ENCODE results near the gene TBC1D2. TPM values are rescaled to one million over a fixed set of nuclear protein-coding genes. Genes with fewer than 3 reads are reported as not detected.

Gene TBC1D2
- total and polyA plus RNA-seq, 2 of the 13 experiments (the other 11 are each of a cell fraction or from before 2014, with no cell fraction given), result 2.0 to 2.8 TPM

DNA sequence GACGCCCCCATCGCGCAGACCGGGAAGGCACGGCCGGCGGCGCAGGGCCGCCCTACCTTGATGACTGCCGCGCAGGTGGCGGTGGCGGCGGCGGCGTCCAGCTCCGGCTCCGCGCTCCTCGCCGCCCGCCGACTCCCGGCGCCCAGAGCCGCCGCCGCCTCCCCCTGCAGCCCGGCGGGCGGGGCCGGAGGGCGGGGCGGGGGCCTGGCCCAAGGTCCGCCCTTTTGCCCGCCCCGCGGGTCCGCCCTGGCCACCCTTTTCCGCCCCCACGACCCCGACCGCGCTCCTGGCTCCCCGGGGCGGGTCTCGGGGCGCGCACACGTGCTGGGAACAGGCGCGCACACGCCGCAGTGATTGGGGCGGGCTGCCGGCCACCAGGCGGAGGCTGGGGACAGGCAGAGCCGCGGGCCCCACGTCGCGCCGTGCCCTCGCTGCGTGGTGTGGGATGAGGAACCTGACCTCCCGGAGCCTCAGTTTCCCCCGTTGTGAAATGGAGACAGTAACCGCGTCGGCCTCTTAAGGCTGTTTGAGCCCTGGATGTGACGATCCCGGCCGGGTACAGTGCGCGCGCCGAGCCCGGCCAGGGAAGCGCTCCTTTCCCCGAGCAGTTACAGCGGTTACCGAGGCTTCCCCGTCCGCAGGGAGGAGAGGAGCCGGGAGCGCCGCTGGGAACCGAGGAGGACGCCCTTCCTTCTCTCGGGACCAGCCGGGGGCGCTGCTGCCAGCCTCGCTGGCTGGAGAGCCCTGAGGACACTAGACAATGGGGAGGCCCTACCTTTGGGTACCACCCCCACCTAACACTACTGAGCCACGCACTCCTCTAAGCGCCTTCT is 62.7 kb downstream of the TBC1D2 start, which contains the start of gene CORO2A (continued):
- TF ChIP-seq, protein P1, sequence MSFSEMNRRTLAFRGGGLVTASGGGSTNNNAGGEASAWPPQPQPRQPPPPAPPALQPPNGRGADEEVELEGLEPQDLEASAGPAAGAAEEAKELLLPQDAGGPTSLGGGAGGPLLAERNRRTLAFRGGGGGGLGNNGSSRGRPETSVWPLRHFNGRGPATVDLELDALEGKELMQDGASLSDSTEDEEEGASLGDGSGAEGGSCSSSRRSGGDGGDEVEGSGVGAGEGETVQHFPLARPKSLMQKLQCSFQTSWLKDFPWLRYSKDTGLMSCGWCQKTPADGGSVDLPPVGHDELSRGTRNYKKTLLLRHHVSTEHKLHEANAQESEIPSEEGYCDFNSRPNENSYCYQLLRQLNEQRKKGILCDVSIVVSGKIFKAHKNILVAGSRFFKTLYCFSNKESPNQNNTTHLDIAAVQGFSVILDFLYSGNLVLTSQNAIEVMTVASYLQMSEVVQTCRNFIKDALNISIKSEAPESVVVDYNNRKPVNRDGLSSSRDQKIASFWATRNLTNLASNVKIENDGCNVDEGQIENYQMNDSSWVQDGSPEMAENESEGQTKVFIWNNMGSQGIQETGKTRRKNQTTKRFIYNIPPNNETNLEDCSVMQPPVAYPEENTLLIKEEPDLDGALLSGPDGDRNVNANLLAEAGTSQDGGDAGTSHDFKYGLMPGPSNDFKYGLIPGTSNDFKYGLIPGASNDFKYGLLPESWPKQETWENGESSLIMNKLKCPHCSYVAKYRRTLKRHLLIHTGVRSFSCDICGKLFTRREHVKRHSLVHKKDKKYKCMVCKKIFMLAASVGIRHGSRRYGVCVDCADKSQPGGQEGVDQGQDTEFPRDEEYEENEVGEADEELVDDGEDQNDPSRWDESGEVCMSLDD (CRISPR knock-in tag; IDR thresholded peaks at IDR 0.05; ENCODE audit: borderline replicate concordance), result 0 out of 2 replicates have a peak, but pooled peaks have one; percentile 41
- TF ChIP-seq, protein P2, sequence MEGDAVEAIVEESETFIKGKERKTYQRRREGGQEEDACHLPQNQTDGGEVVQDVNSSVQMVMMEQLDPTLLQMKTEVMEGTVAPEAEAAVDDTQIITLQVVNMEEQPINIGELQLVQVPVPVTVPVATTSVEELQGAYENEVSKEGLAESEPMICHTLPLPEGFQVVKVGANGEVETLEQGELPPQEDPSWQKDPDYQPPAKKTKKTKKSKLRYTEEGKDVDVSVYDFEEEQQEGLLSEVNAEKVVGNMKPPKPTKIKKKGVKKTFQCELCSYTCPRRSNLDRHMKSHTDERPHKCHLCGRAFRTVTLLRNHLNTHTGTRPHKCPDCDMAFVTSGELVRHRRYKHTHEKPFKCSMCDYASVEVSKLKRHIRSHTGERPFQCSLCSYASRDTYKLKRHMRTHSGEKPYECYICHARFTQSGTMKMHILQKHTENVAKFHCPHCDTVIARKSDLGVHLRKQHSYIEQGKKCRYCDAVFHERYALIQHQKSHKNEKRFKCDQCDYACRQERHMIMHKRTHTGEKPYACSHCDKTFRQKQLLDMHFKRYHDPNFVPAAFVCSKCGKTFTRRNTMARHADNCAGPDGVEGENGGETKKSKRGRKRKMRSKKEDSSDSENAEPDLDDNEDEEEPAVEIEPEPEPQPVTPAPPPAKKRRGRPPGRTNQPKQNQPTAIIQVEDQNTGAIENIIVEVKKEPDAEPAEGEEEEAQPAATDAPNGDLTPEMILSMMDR (CRISPR knock-in tag; IDR thresholded peaks at IDR 0.05), result peak; percentile 88
- TF ChIP-seq CCDC6 (CRISPR knock-in tag; IDR thresholded peaks at IDR 0.05), result peak; percentile 73
- TF ChIP-seq SP4 (CRISPR knock-in tag; IDR thresholded peaks at IDR 0.05), result peak; percentile 89
- TF ChIP-seq HDAC2 (CRISPR knock-in tag; IDR thresholded peaks at IDR 0.05), result peak; percentile 50
- TF ChIP-seq ZNF34 (CRISPR knock-in tag; IDR thresholded peaks at IDR 0.05; ENCODE audit: borderline replicate concordance), result no peak
- peak; percentile 96 for TF ChIP-seq HMGXB4 (CRISPR knock-in tag; IDR thresholded peaks at IDR 0.05; ENCODE audit: borderline replicate concordance in 1 of 2, low read depth in 1 of 2)
- no peak for TF ChIP-seq ZFP36 (IDR thresholded peaks at IDR 0.05; ENCODE audit: borderline replicate concordance, low read depth, low read length, partially characterized antibody)
- TF ChIP-seq HDAC6 (IDR thresholded peaks at IDR 0.05; ENCODE audit: low read depth, low read length), result no peak
- peak; percentile 54; the same call in 1 of the 2 replicates for TF ChIP-seq ZNF792 (CRISPR knock-in tag; IDR thresholded peaks at IDR 0.05)
- no peak for TF ChIP-seq JDP2 (CRISPR knock-in tag; IDR thresholded peaks at IDR 0.05; ENCODE audit: borderline replicate concordance)
- TF ChIP-seq ZNF615 (CRISPR knock-in tag; IDR thresholded peaks at IDR 0.05; ENCODE audit: borderline replicate concordance), result no peak
- no peak for TF ChIP-seq ADNP (CRISPR knock-in tag; IDR thresholded peaks at IDR 0.05)
- 0 out of 2 replicates have a peak, but pooled peaks have one; percentile 62 for TF ChIP-seq BRCA1 (CRISPR knock-in tag; IDR thresholded peaks at IDR 0.05)
- TF ChIP-seq NR2F1 (CRISPR knock-in tag; IDR thresholded peaks at IDR 0.05), result peak in 1 of 2 experiments; percentile 38; a peak in 1 of 4 replicates
- no peak for TF ChIP-seq GATA4 (IDR thresholded peaks at IDR 0.05; ENCODE audit: borderline replicate concordance, low read depth)
- TF ChIP-seq NRL (CRISPR knock-in tag; IDR thresholded peaks at IDR 0.05; ENCODE audit: borderline replicate concordance), result peak; percentile 80; the same call in 1 of the 2 replicates
- TF ChIP-seq RARG (CRISPR knock-in tag; IDR thresholded peaks at IDR 0.05; ENCODE audit: low read depth), result no peak
- TF ChIP-seq TGIF2 (CRISPR knock-in tag; IDR thresholded peaks at IDR 0.05), result no peak
- peak; percentile 77; the same call in 1 of the 2 replicates for TF ChIP-seq GFI1 (CRISPR knock-in tag; IDR thresholded peaks at IDR 0.05; ENCODE audit: borderline replicate concordance)
- TF ChIP-seq ZNF776 (CRISPR knock-in tag; IDR thresholded peaks at IDR 0.05), result peak; percentile 44; the same call in 1 of the 2 replicates
- TF ChIP-seq SAP130 (CRISPR knock-in tag; IDR thresholded peaks at IDR 0.05; ENCODE audit: low read depth), result peak; percentile 72
- peak; percentile 57 for TF ChIP-seq PTBP1 (IDR thresholded peaks at IDR 0.05; ENCODE audit: low read depth, low read length, poor library complexity, severe bottlenecking)
- TF ChIP-seq SIX4 (CRISPR knock-in tag; IDR thresholded peaks at IDR 0.05), result no peak

All from HepG2 (cell line).